Gastrocnemius medialis (tissue), 4 donors: ENCODE data around the gene VAC14.

Source experiments
- POLR2A ChIP-seq, 2 donors: fragments of 450-650 bp; IDR thresholded peaks; one replicate each; pipeline ENCODE4 v1.6.1; 2017; ENCODE audit warnings: antibody characterized with exemption in 2 of 2, mild to moderate bottlenecking in 2 of 2, moderate library complexity in 2 of 2
- TF ChIP-seq, protein P1 (sequence below), 5 experiments: fragments of 450-650 bp in 3 of 5; fragments of 200-600 bp in 2 of 5; sonication (generic) in 2 of 5; IDR thresholded peaks in 4 of 5; conservative IDR thresholded peaks in 1 of 5; 1 replicate in 4 of 5; 2 replicates in 1 of 5; pipeline ENCODE4 v1.5.1; 2016 to 2019; ENCODE audit warnings: antibody characterized with exemption in 5 of 5, mild to moderate bottlenecking in 3 of 5, moderate library complexity in 3 of 5

DNA sequence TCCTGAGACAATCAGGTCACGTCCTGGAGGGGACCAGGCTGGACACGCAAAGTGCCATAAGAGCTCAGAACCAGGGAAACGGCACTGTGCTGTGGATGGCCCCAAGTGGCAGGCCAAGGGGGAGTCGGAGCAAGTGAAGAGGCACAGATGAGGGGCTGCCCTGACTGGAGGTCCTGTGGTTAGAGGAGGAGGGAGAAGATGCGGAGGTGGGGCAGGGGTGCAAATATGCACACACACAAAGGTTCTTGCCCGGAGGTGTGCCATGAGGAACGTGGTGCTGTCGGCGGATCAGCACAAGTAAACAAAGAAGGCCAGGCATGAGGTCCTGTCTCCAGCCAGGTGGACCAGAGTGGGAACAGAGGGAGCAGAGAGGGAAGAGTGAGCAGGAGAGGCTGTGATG lies 23.5 kb downstream of the VAC14 start:
- TF ChIP-seq, protein P1, sequence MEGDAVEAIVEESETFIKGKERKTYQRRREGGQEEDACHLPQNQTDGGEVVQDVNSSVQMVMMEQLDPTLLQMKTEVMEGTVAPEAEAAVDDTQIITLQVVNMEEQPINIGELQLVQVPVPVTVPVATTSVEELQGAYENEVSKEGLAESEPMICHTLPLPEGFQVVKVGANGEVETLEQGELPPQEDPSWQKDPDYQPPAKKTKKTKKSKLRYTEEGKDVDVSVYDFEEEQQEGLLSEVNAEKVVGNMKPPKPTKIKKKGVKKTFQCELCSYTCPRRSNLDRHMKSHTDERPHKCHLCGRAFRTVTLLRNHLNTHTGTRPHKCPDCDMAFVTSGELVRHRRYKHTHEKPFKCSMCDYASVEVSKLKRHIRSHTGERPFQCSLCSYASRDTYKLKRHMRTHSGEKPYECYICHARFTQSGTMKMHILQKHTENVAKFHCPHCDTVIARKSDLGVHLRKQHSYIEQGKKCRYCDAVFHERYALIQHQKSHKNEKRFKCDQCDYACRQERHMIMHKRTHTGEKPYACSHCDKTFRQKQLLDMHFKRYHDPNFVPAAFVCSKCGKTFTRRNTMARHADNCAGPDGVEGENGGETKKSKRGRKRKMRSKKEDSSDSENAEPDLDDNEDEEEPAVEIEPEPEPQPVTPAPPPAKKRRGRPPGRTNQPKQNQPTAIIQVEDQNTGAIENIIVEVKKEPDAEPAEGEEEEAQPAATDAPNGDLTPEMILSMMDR (IDR thresholded peaks at IDR 0.05 in 4 of 5, conservative IDR thresholded peaks at IDR 0.05 in 1 of 5) = no peak
- TF ChIP-seq POLR2A (IDR thresholded peaks at IDR 0.05) = no peak
